Measurements from ENCODE around the gene ZSCAN9.

Gene ZSCAN9

GRCh38 chr6:28212510-28213212 is 12.4 kb upstream of the ZSCAN9 start:
- peak; percentile 44 to 80 for DNase-seq (ENCODE audit: low spot score in 2 of 2)
- Mint-ChIP-seq H3K27ac (peak overlapping the region; percentile 86), H3K4me3 (peak overlapping the region; percentile 60), H3K4me1 (peaks cover 30% of the 10 kb centered on the region), H3K9me3 (no peaks in the 10 kb centered on the region), H3K36me3 (peaks cover 17% of the 10 kb centered on the region)
- peak; percentile 87 for ATAC-seq

GRCh38 chr6:28213213-28213523 is 11.9 kb upstream of the ZSCAN9 start:
- Mint-ChIP-seq H3K4me3 (peak overlapping the region; percentile 60), H3K9me3 (no peaks in the 10 kb centered on the region), H3K4me1 (peaks cover 30% of the 10 kb centered on the region), H3K27ac (peak overlapping the region; percentile 86), H3K36me3 (peaks cover 16% of the 10 kb centered on the region)
- no peak for ATAC-seq
- DNase-seq (ENCODE audit: low spot score in 2 of 2) = no peak

GRCh38 chr6:28215425-28215824 is 9.7 kb upstream of the ZSCAN9 start:
- H3K9me3 Mint-ChIP-seq = no peaks in the 10 kb centered on the region
- H3K4me1 Mint-ChIP-seq = peaks cover 29% of the 10 kb centered on the region
- DNase-seq (ENCODE audit: low spot score in 2 of 2) = no peak
- ATAC-seq = no peak
- H3K36me3 Mint-ChIP-seq = peaks cover 11% of the 10 kb centered on the region
- no peak overlapping the region for H3K27ac Mint-ChIP-seq
- H3K4me3 Mint-ChIP-seq = no peak overlapping the region

- no peak for ATAC-seq
- Mint-ChIP-seq H3K27ac (no peak overlapping the region), H3K4me1 (peaks cover 14% of the 10 kb centered on the region), H3K4me3 (peak overlapping the region; percentile 70), H3K36me3 (peaks cover 3% of the 10 kb centered on the region), H3K9me3 (no peaks in the 10 kb centered on the region)
- DNase-seq (ENCODE audit: low spot score in 2 of 2) = no peak
These were observed 7.2 kb upstream of the ZSCAN9 start for GRCh38 chr6:28217890-28218289.

GRCh38 chr6:28218312-28219248 is 6.5 kb upstream of the ZSCAN9 start:
- peak; percentile 84 for ATAC-seq
- Mint-ChIP-seq H3K4me1 (peaks cover 9% of the 10 kb centered on the region), H3K9me3 (peaks cover 2% of the 10 kb centered on the region), H3K27ac (no peak overlapping the region), H3K36me3 (no peaks in the 10 kb centered on the region), H3K4me3 (peak overlapping the region; percentile 70)
- peak in 1 of 2 donors; percentile 61 for DNase-seq (ENCODE audit: low spot score in 2 of 2)

- no peak overlapping the region for H3K4me3 Mint-ChIP-seq
- no peak for ATAC-seq
- H3K36me3 Mint-ChIP-seq = no peaks in the 10 kb centered on the region
- peaks cover 9% of the 10 kb centered on the region for H3K4me1 Mint-ChIP-seq
- H3K9me3 Mint-ChIP-seq = peaks cover 2% of the 10 kb centered on the region
- H3K27ac Mint-ChIP-seq = no peak overlapping the region
- no peak for DNase-seq (ENCODE audit: low spot score in 2 of 2)
These were observed 4.6 kb upstream of the ZSCAN9 start for GRCh38 chr6:28220257-28221133.

- no peak for DNase-seq (ENCODE audit: low spot score in 2 of 2)
- Mint-ChIP-seq H3K9me3 (peaks cover 2% of the 10 kb centered on the region), H3K27ac (peak overlapping the region; percentile 84), H3K4me3 (peak overlapping the region; percentile 77), H3K36me3 (peaks cover 18% of the 10 kb centered on the region), H3K4me1 (no peaks in the 10 kb centered on the region)
- no peak for ATAC-seq
These were observed 682 bp upstream of the ZSCAN9 start for GRCh38 chr6:28224131-28225055.

GRCh38 chr6:28226460-28226859 is 1.4 kb downstream of the ZSCAN9 start:
- Mint-ChIP-seq H3K9me3 (peaks cover 2% of the 10 kb centered on the region), H3K4me3 (peak overlapping the region; percentile 77), H3K4me1 (no peaks in the 10 kb centered on the region), H3K36me3 (peaks cover 35% of the 10 kb centered on the region), H3K27ac (no peak overlapping the region)
- no peak for ATAC-seq
- no peak for DNase-seq (ENCODE audit: low spot score in 2 of 2)

GRCh38 chr6:28232785-28233184 is 7.7 kb downstream of the ZSCAN9 start:
- Mint-ChIP-seq H3K9me3 (no peaks in the 10 kb centered on the region), H3K36me3 (peaks cover 44% of the 10 kb centered on the region), H3K27ac (no peak overlapping the region), H3K4me3 (no peak overlapping the region), H3K4me1 (no peaks in the 10 kb centered on the region)
- no peak for ATAC-seq
- no peak for DNase-seq (ENCODE audit: low spot score in 2 of 2)

- ATAC-seq = no peak
- Mint-ChIP-seq H3K27ac (no peak overlapping the region), H3K9me3 (no peaks in the 10 kb centered on the region), H3K36me3 (peaks cover 16% of the 10 kb centered on the region), H3K4me1 (no peaks in the 10 kb centered on the region), H3K4me3 (no peak overlapping the region)
- no peak for DNase-seq (ENCODE audit: low spot score in 2 of 2)
These were observed 10.9 kb downstream of the ZSCAN9 start for GRCh38 chr6:28235912-28236452.

- ATAC-seq (no peak), DNase-seq (ENCODE audit: low spot score in 2 of 2) (no peak)
- no peaks in the 10 kb centered on the region for H3K9me3 Mint-ChIP-seq
- H3K4me1 Mint-ChIP-seq = no peaks in the 10 kb centered on the region
- H3K27ac Mint-ChIP-seq = no peak overlapping the region
- H3K36me3 Mint-ChIP-seq = peaks cover 13% of the 10 kb centered on the region
- H3K4me3 Mint-ChIP-seq = no peak overlapping the region
These were observed 14.6 kb downstream of the ZSCAN9 start for GRCh38 chr6:28239636-28240035.

GRCh38 chr6:28240471-28240870 is 15.4 kb downstream of the ZSCAN9 start:
- ATAC-seq (no peak), DNase-seq (ENCODE audit: low spot score in 2 of 2) (no peak)
- no peak overlapping the region for H3K4me3 Mint-ChIP-seq
- H3K9me3 Mint-ChIP-seq = no peaks in the 10 kb centered on the region
- no peaks in the 10 kb centered on the region for H3K4me1 Mint-ChIP-seq
- H3K27ac Mint-ChIP-seq = no peak overlapping the region
- peaks cover 21% of the 10 kb centered on the region for H3K36me3 Mint-ChIP-seq

GRCh38 chr6:28243946-28244345 is 18.9 kb downstream of the ZSCAN9 start:
- no peak for ATAC-seq
- Mint-ChIP-seq H3K4me3 (no peak overlapping the region), H3K9me3 (no peaks in the 10 kb centered on the region), H3K36me3 (peaks cover 51% of the 10 kb centered on the region), H3K4me1 (peaks cover 5% of the 10 kb centered on the region), H3K27ac (no peak overlapping the region)
- DNase-seq (ENCODE audit: low spot score in 2 of 2) = no peak

Data from stimulated activated effector memory CD8-positive, alpha-beta T cell treated with anti-CD3 and anti-CD28 coated beads, Interleukin-12 subunit alpha, Interleukin-12 subunit beta, amount 100 ng/mL, for 72 hours (primary cell).